ENCODE results near the gene PLXDC2. TPM values are rescaled to one million over a fixed set of nuclear protein-coding genes. Genes with fewer than 3 reads are reported as not detected.

The PLXDC2 gene
- total RNA-seq, 1 experiment from 2014 or later = 38.7 TPM

DNA sequence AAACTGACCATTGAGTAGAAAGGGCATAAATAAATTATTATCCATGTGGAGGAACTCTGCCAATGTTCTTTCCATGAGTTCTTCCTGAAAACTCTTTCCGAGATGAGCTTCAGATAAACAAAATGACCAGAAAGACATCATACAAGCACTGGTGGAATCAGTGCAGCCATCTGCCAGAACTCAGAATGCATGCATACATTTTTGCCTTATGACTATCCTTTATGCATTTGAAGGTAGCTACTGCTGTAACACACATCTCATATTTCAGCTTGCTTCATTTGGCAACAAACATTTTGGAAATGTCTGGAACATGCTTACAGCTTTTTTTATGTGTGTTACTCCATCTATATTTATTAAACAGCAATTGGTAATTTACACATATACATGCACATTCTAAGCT is 448.9 kb downstream of the PLXDC2 start:
- Histone ChIP-seq H2BK20ac (ENCODE audit: low read depth, low read length, poor library complexity, severe bottlenecking) (no peak overlapping the region), H2BK120ac (ENCODE audit: low read depth, low read length, poor library complexity, severe bottlenecking) (no peak overlapping the region), H3K27ac (ENCODE audit: insufficient read length, low read depth, low read length) (no peak overlapping the region), H3K4me2 (ENCODE audit: insufficient read depth, insufficient read length, low read length) (no peak overlapping the region), H3K23ac (ENCODE audit: insufficient read length, low read depth, low read length) (no peak overlapping the region), H3T11ph (ENCODE audit: low read length) (no peak overlapping the region), H3K4ac (ENCODE audit: low read depth, low read length) (no peak overlapping the region), H4K8ac (replicated peaks; ENCODE audit: insufficient read length, low read depth, low read length) (no peak overlapping the region), H3K9ac (ENCODE audit: extremely low read depth, insufficient read length, low read length) (no peak overlapping the region), H4K5ac (ENCODE audit: insufficient read length, low read depth, low read length) (no peak overlapping the region), H3K27me3 (ENCODE audit: insufficient read depth, low read length) (no peaks in the 10 kb centered on the region), H3K18ac (ENCODE audit: insufficient read length, low read depth, low read length) (no peak overlapping the region), H3K23me2 (ENCODE audit: insufficient read length, low read depth, low read length, poor library complexity, severe bottlenecking) (no peaks in the 10 kb centered on the region), H3K9me3 (ENCODE audit: control insufficient read depth, low read depth, low read length) (no peaks in the 10 kb centered on the region), H3K79me2 (ENCODE audit: insufficient read depth, low read length) (no peaks in the 10 kb centered on the region), H2AK5ac (ENCODE audit: insufficient read length, low read length) (no peak overlapping the region), H2BK15ac (ENCODE audit: low read depth, low read length) (no peak overlapping the region), H2BK5ac (ENCODE audit: insufficient read length, low read length) (no peak overlapping the region), H3K56ac (ENCODE audit: insufficient read length, low read depth, low read length) (no peak overlapping the region), H3K14ac (ENCODE audit: insufficient read depth, low read length) (no peak overlapping the region), H2BK12ac (ENCODE audit: insufficient read length, low read depth, low read length) (no peak overlapping the region), H3K4me1 (ENCODE audit: insufficient read depth, low read length) (no peaks in the 10 kb centered on the region), H2AFZ (ENCODE audit: low read length) (no peak overlapping the region), H3K79me1 (ENCODE audit: insufficient read depth, low read depth, low read length, poor library complexity, severe bottlenecking) (no peaks in the 10 kb centered on the region), H4K20me1 (ENCODE audit: control insufficient read depth, insufficient read depth, insufficient read length) (no peaks in the 10 kb centered on the region), H4K91ac (ENCODE audit: insufficient read length, low read depth, low read length) (no peak overlapping the region)
- Mint-ChIP-seq H3K27me3 (ENCODE audit: low read depth) (no peaks in the 10 kb centered on the region), H3K9me3 (peaks cover 13 to 16% of the 10 kb centered on the region in 2 experiments; a peak in 4 of 5 replicates), H3K27ac (no peak overlapping the region), H3K36me3 (ENCODE audit: insufficient read depth in 1 of 3, low read depth in 3 of 3) (peaks cover 23 to 33% (median 27%) of the 10 kb centered on the region in 3 experiments), H3K4me3 (no peak overlapping the region), H3K4me1 (no peaks in the 10 kb centered on the region)
- WGBS (ENCODE audit: extremely low coverage, insufficient read length, low lambda C conversion rate) = no CpG with 5 or more reads among the region's 1 CpG
- TF ChIP-seq, protein P1, sequence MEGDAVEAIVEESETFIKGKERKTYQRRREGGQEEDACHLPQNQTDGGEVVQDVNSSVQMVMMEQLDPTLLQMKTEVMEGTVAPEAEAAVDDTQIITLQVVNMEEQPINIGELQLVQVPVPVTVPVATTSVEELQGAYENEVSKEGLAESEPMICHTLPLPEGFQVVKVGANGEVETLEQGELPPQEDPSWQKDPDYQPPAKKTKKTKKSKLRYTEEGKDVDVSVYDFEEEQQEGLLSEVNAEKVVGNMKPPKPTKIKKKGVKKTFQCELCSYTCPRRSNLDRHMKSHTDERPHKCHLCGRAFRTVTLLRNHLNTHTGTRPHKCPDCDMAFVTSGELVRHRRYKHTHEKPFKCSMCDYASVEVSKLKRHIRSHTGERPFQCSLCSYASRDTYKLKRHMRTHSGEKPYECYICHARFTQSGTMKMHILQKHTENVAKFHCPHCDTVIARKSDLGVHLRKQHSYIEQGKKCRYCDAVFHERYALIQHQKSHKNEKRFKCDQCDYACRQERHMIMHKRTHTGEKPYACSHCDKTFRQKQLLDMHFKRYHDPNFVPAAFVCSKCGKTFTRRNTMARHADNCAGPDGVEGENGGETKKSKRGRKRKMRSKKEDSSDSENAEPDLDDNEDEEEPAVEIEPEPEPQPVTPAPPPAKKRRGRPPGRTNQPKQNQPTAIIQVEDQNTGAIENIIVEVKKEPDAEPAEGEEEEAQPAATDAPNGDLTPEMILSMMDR (conservative IDR thresholded peaks at IDR 0.05) = no peak
- no peak for DNase-seq

Measured in H9 (cell line).